Measurements from ENCODE around the gene IRS1.

The IRS1 gene

DNA sequence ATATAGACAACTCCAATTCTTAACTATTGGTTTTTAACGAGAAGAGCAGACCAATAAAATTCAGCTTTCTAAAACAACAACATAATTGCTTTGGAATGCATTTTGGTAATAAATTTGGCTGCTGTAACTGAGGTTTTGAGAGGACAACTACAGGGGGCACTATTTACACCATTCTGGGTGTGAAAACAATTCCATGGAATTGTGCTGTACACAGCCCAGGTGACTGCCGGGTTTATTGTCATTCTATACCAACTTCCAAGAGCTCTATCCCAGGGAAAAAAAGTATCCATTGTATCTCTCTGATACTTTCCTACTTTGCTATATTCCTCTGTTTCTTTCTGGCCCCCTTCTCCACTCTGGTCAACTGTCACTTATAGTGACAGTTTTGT lies 38.4 kb downstream of the IRS1 start:
- Histone ChIP-seq H3K4me1 (ENCODE audit: insufficient read depth, insufficient read length) (no peaks in the 10 kb centered on the region), H3K4me3 (ENCODE audit: insufficient read length, low read depth) (no peak overlapping the region), H3K27me3 (ENCODE audit: insufficient read depth, insufficient read length) (no peaks in the 10 kb centered on the region), H3K9me3 (ENCODE audit: insufficient read depth, low read length) (peaks cover 15% of the 10 kb centered on the region; the same call in 1 of the 2 replicates), H3K36me3 (ENCODE audit: insufficient read depth, insufficient read length, low read length) (peaks cover 23% of the 10 kb centered on the region), H3K9ac (ENCODE audit: insufficient read length, low read depth) (no peak overlapping the region)
- no peak for DNase-seq (ENCODE audit: low read depth, low spot score)
- TF ChIP-seq ZNF274 (IDR thresholded peaks at IDR 0.05; ENCODE audit: low read depth, low read length), result no peak
- no peak for TF ChIP-seq YY1 (IDR thresholded peaks at IDR 0.05; ENCODE audit: insufficient read depth, insufficient read length)
- TF ChIP-seq SUZ12 (IDR thresholded peaks at IDR 0.05; ENCODE audit: extremely low read depth, insufficient read depth, insufficient read length), result no peak

DNA sequence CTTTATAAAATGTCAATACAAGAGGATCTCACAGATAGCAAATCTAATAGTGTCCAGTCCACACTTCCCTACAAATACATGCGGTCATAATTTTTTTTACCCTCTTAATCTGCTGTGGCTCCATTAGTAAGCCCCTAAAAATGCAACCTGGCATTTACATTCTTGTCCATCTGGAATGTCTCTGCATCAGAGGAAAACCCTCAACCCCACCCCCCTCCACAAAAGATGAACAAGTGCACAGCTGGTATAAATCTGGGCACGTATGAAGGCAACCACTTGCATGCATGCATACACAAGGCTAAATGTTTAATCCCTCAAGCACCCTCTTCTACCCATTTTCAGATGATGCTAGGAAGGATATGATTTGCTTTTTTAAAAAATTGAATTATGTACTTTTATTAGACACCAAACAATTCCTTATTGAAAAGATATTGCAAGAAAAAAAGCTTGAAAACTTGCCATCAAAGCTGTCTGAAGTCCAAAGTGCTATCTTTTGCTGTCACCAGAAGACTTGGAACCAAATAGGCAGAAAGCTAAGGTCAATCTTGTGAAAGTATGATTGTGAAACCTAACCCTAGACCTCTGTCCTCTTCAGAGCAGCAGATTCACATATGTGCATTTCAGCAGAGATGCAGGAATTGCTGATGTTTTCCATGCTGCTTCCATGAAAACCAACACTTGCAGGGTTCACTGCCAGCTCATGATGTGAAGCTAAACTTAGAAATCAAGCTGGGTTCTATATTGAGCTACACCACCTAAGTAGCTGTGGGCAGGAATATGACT lies 39.0 kb downstream of the IRS1 start:
- no peaks in the 10 kb centered on the region for H3K27me3 ChIP-seq (ENCODE audit: insufficient read depth, insufficient read length)
- no peak overlapping the region for H3K9ac ChIP-seq (ENCODE audit: insufficient read length, low read depth)
- H3K36me3 ChIP-seq (ENCODE audit: insufficient read depth, insufficient read length, low read length), result peaks cover 21% of the 10 kb centered on the region
- no peak for TF ChIP-seq ZNF274 (IDR thresholded peaks at IDR 0.05; ENCODE audit: low read depth, low read length)
- DNase-seq (ENCODE audit: low read depth, low spot score), result no peak
- peaks cover 14% of the 10 kb centered on the region; the same call in 1 of the 2 replicates for H3K9me3 ChIP-seq (ENCODE audit: insufficient read depth, low read length)
- H3K4me1 ChIP-seq (ENCODE audit: insufficient read depth, insufficient read length), result no peaks in the 10 kb centered on the region
- no peak overlapping the region for H3K4me3 ChIP-seq (ENCODE audit: insufficient read length, low read depth)

DNA sequence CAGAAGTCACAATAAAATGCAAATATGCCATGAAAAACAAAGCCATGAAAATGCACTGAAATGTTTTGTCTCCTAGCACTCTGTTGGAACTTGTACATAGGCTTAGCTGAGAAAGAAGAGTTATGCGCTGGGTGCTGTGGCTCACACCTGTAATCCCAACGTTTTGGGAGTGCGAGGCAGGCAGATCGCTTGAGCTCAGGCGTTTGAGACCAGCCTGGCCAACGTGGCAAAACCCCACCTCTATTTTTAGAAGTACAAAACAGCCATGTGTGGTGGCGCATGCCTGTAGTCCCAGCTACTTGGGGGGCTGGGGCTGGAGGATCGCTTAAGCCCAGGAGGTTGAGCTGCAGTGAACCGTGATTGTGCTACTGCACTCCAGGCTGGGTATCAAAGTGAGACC lies 39.9 kb downstream of the IRS1 start:
- no peaks in the 10 kb centered on the region for H3K27me3 ChIP-seq (ENCODE audit: insufficient read depth, insufficient read length)
- peaks cover 6% of the 10 kb centered on the region; the same call in 1 of the 2 replicates for H3K9me3 ChIP-seq (ENCODE audit: insufficient read depth, low read length)
- no peak overlapping the region for H3K9ac ChIP-seq (ENCODE audit: insufficient read length, low read depth)
- peaks cover 13% of the 10 kb centered on the region for H3K36me3 ChIP-seq (ENCODE audit: insufficient read depth, insufficient read length, low read length)
- no peak for DNase-seq (ENCODE audit: low read depth, low spot score)
- no peaks in the 10 kb centered on the region for H3K4me1 ChIP-seq (ENCODE audit: insufficient read depth, insufficient read length)
- H3K4me3 ChIP-seq (ENCODE audit: insufficient read length, low read depth), result no peak overlapping the region
- TF ChIP-seq YY1 (IDR thresholded peaks at IDR 0.05; ENCODE audit: insufficient read depth, insufficient read length) (no peak), ZNF274 (IDR thresholded peaks at IDR 0.05; ENCODE audit: low read depth, low read length) (no peak), SUZ12 (IDR thresholded peaks at IDR 0.05; ENCODE audit: extremely low read depth, insufficient read depth, insufficient read length) (no peak)

DNA sequence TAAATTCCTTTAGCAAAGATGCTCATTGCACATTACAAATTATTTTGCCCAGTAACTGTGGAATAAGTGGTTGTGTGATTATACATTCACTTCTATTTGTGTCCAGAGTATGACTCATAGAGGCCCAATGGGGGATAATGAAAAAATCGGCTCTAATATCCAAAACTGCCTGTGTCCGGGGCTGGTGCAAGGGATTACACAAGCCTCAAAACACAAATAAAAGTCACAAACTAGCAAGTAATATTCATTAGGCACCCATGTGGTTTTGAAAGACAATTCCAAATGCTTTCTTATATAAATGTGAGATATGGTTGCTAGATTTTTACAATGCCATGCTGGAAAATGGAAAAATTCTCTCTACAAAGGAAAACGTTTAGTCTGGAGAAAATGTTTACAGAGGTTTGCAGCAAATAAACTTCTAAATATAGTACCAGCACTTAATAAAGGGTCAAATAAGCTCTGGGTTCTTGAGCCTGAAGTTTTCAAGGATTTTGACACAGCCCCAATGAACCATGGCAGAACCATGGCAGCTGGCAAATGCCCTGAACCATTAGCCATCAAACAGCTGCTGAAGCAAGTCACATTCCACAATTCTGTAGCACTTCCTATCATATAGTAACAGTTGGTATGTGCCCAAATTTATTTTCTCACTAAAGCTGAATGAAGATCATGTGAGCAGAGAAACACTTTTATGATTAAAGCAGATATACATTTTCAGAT lies 40.5 kb downstream of the IRS1 start:
- H3K9ac ChIP-seq (ENCODE audit: insufficient read length, low read depth), result no peak overlapping the region
- H3K36me3 ChIP-seq (ENCODE audit: insufficient read depth, insufficient read length, low read length), result peaks cover 7% of the 10 kb centered on the region
- no peaks in the 10 kb centered on the region for H3K27me3 ChIP-seq (ENCODE audit: insufficient read depth, insufficient read length)
- no peaks in the 10 kb centered on the region for H3K9me3 ChIP-seq (ENCODE audit: insufficient read depth, low read length)
- no peak for TF ChIP-seq ZNF274 (IDR thresholded peaks at IDR 0.05; ENCODE audit: low read depth, low read length)
- TF ChIP-seq SUZ12 (IDR thresholded peaks at IDR 0.05; ENCODE audit: extremely low read depth, insufficient read depth, insufficient read length), result no peak
- TF ChIP-seq YY1 (IDR thresholded peaks at IDR 0.05; ENCODE audit: insufficient read depth, insufficient read length), result no peak
- no peak for DNase-seq (ENCODE audit: low read depth, low spot score)
- H3K4me1 ChIP-seq (ENCODE audit: insufficient read depth, insufficient read length), result no peaks in the 10 kb centered on the region
- no peak overlapping the region for H3K4me3 ChIP-seq (ENCODE audit: insufficient read length, low read depth)

DNA sequence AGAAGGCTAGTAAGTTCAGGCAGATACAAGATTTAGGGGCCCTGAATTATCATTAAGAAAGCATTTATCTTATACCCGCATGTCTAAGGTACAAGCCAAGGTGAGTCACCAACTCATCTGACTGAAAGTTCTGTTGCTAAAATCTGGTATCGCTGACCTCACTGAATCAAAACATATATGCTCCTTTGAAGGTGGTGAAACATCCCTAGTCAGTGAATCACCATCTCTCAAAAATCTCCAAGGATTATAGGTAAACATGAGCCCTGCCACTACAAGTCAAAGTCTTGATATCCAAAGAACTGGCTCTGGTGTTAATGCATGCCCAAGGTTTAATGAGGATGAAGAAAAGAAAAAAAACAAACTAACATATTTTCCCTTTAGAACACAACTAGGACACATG lies 43.5 kb downstream of the IRS1 start:
- Histone ChIP-seq H3K27me3 (ENCODE audit: insufficient read depth, insufficient read length) (no peaks in the 10 kb centered on the region), H3K36me3 (ENCODE audit: insufficient read depth, insufficient read length, low read length) (peaks cover 7% of the 10 kb centered on the region), H3K4me3 (ENCODE audit: insufficient read length, low read depth) (no peak overlapping the region), H3K4me1 (ENCODE audit: insufficient read depth, insufficient read length) (no peaks in the 10 kb centered on the region), H3K9ac (ENCODE audit: insufficient read length, low read depth) (no peak overlapping the region), H3K9me3 (ENCODE audit: insufficient read depth, low read length) (no peaks in the 10 kb centered on the region)
- DNase-seq (ENCODE audit: low read depth, low spot score), result no peak
- TF ChIP-seq SUZ12 (IDR thresholded peaks at IDR 0.05; ENCODE audit: extremely low read depth, insufficient read depth, insufficient read length) (no peak), ZNF274 (IDR thresholded peaks at IDR 0.05; ENCODE audit: low read depth, low read length) (no peak), YY1 (IDR thresholded peaks at IDR 0.05; ENCODE audit: insufficient read depth, insufficient read length) (no peak)

DNA sequence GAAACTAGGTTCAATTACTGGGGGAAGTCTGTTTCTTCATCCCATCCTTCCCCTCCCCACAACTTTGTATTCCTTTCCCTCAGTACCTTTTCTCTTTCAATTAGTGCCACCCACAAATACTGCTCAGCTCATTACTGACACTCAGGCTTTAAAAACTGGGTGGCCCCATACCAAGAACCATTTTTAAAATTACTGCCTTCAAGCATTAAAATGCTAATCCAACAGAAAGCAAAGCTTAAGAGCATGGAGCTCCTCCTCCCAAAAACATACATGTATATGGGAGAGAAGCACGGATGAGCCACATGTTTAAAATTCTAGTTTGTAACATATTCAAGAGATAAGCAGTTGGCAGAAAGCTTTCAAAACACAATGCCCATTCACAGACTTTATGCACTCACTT lies 44.0 kb downstream of the IRS1 start:
- H3K9ac ChIP-seq (ENCODE audit: insufficient read length, low read depth), result no peak overlapping the region
- H3K27me3 ChIP-seq (ENCODE audit: insufficient read depth, insufficient read length), result no peaks in the 10 kb centered on the region
- DNase-seq (ENCODE audit: low read depth, low spot score), result no peak
- no peaks in the 10 kb centered on the region for H3K4me1 ChIP-seq (ENCODE audit: insufficient read depth, insufficient read length)
- H3K4me3 ChIP-seq (ENCODE audit: insufficient read length, low read depth), result no peak overlapping the region
- TF ChIP-seq YY1 (IDR thresholded peaks at IDR 0.05; ENCODE audit: insufficient read depth, insufficient read length) (no peak), ZNF274 (IDR thresholded peaks at IDR 0.05; ENCODE audit: low read depth, low read length) (no peak), SUZ12 (IDR thresholded peaks at IDR 0.05; ENCODE audit: extremely low read depth, insufficient read depth, insufficient read length) (no peak)
- H3K36me3 ChIP-seq (ENCODE audit: insufficient read depth, insufficient read length, low read length), result peaks cover 8% of the 10 kb centered on the region
- H3K9me3 ChIP-seq (ENCODE audit: insufficient read depth, low read length), result no peaks in the 10 kb centered on the region

DNA sequence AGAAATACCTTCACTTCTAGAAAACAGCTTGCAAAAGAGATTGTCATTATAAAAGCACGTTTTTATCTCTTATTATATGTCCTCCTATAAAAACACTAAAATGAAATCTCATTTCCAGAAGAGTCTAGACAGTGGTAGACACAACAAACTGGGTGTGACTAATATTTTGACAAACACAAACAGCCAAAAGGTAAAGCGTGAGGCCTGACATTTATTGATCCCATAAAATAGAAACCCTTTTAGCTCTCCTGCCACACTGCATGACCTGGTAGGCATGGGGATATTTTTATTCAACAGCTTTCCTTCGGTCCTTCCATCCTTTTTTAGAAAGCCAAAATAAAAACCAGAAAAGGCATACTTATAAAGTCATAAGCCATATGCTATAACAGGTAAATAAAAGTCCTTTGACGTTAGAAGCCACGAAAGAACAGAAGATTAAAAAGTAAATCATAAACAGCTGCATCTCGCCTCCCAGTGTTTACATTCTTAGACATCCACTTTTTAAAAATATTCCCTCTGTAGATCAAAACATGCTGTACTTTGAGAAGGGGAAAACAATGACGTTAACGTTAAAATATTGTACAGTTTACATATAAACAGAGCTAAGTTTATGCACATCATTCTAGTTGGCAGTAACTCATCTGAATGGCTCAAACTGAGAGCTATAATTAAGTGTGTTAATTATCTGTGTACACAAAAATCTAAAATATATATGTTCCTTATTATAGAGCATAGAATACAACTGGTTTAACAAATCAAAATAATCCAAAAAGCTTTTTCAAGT lies 44.6 kb downstream of the IRS1 start:
- Histone ChIP-seq H3K9me3 (ENCODE audit: insufficient read depth, low read length) (no peaks in the 10 kb centered on the region), H3K36me3 (ENCODE audit: insufficient read depth, insufficient read length, low read length) (peaks cover 10% of the 10 kb centered on the region), H3K4me1 (ENCODE audit: insufficient read depth, insufficient read length) (no peaks in the 10 kb centered on the region), H3K27me3 (ENCODE audit: insufficient read depth, insufficient read length) (no peaks in the 10 kb centered on the region), H3K4me3 (ENCODE audit: insufficient read length, low read depth) (no peak overlapping the region), H3K9ac (ENCODE audit: insufficient read length, low read depth) (no peak overlapping the region)
- DNase-seq (ENCODE audit: low read depth, low spot score), result no peak
- TF ChIP-seq ZNF274 (IDR thresholded peaks at IDR 0.05; ENCODE audit: low read depth, low read length) (no peak), YY1 (IDR thresholded peaks at IDR 0.05; ENCODE audit: insufficient read depth, insufficient read length) (no peak), SUZ12 (IDR thresholded peaks at IDR 0.05; ENCODE audit: extremely low read depth, insufficient read depth, insufficient read length) (no peak)
